ENCODE measurements around the gene KCNIP3.

The KCNIP3 gene

DNA sequence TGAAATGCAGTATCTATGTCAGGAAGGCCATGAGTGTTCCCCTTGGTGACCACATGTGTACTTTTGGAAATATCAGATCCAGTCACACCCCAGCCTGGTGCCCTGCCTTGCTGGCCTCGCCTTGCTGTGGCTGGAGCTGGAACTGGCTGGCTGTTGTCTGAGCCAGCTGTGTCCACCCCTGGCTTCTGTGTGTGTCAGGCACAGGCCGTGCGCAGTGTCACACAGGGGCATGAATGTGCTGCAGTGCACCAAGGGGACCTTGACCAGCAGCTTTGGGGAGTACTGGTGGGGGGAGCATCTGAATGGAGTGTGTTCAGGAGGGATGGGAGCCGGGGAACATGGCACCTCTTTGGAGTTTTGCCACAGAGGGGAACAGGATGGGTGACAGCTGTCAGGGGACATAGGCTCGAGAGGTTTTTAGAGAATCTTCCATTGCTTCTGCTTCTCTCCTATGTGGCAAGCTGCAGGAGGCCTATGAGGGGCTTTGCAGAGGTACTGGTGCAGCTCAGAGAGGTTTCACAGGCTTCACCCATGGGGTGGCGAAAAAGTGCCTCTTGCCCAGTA is 60.7 kb downstream of the KCNIP3 start:
- 78 to 87% methylated on average over 5 to 6 of the region's 6 CpGs for WGBS, 2 experiments (ENCODE audit: insufficient coverage in 2 of 2)
- Histone ChIP-seq H3K4me3 (ENCODE audit: extremely low read depth, insufficient read depth, low read length, poor library complexity, severe bottlenecking) (no peak overlapping the region), H3K4me1 (ENCODE audit: control insufficient read depth, insufficient read depth, low read length, poor library complexity, severe bottlenecking) (peaks cover 8% of the 10 kb centered on the region), H3K36me3 (ENCODE audit: control insufficient read depth, insufficient read depth, low read length) (no peaks in the 10 kb centered on the region), H3K27ac (ENCODE audit: low read depth, low read length, severe bottlenecking) (no peak overlapping the region), H3K9me3 (ENCODE audit: control insufficient read depth, low read length) (no peaks in the 10 kb centered on the region)

DNA sequence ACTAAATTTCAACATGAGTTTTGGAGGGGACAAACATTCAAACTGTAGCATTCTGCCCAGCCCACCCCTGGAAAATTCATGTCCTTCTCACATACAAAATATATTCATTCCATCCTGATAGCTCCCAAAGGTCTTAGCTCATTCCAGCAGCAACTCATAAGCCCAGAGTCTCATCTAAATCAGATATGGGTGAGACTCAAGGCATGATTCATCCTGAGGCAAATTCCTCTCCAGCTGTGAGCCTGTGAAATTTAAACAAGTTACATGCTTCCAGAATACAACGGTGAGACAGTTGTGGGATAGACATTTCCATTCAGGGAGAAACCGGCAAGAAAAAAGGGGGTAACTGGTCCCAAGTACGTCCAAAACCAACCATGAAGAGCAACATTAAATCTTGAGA is 61.9 kb downstream of the KCNIP3 start:
- peaks cover 8% of the 10 kb centered on the region for H3K4me1 ChIP-seq (ENCODE audit: control insufficient read depth, insufficient read depth, low read length, poor library complexity, severe bottlenecking)
- no peak overlapping the region for H3K27ac ChIP-seq (ENCODE audit: low read depth, low read length, severe bottlenecking)

DNA sequence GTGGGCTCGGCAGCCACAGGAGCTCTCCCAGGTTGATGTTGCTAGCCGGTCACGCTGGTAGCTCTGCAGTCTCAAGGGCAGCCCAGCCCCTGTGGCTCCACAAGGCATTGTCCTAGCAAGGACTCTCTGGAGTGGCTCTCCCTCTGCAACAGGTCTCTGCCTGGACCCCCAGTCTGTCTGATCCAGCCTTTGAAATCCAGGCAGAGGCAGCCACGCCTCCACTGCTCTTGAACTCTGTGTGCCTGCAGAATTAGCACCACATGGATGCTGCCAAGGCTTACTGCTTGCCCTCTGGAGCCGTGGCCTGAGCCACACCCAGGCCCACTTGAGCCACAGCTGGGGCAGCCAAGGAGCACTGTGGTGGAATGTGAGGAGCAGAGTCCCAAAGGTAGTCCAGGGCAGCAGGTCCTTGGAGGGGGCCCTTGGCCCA is 62.4 kb downstream of the KCNIP3 start:
- no peak overlapping the region for H3K4me3 ChIP-seq (ENCODE audit: extremely low read depth, insufficient read depth, low read length, poor library complexity, severe bottlenecking)
- 67 to 72% methylated on average over 4 to 5 of the region's 5 CpGs for WGBS, 2 experiments (ENCODE audit: insufficient coverage in 2 of 2)
- no peak overlapping the region for H3K27ac ChIP-seq (ENCODE audit: low read depth, low read length, severe bottlenecking)
- H3K9me3 ChIP-seq (ENCODE audit: control insufficient read depth, low read length), result no peaks in the 10 kb centered on the region
- peaks cover 8% of the 10 kb centered on the region for H3K4me1 ChIP-seq (ENCODE audit: control insufficient read depth, insufficient read depth, low read length, poor library complexity, severe bottlenecking)
- H3K36me3 ChIP-seq (ENCODE audit: control insufficient read depth, insufficient read depth, low read length), result no peaks in the 10 kb centered on the region

More for the DNA sequence above, 61.9 kb downstream of the KCNIP3 start:
- no peaks in the 10 kb centered on the region for H3K9me3 ChIP-seq (ENCODE audit: control insufficient read depth, low read length)
- no peaks in the 10 kb centered on the region for H3K36me3 ChIP-seq (ENCODE audit: control insufficient read depth, insufficient read depth, low read length)
- H3K4me3 ChIP-seq (ENCODE audit: extremely low read depth, insufficient read depth, low read length, poor library complexity, severe bottlenecking), result no peak overlapping the region
- WGBS, 2 experiments (ENCODE audit: insufficient coverage in 2 of 2), result 73 to 75% methylated on average over 3 of the region's 3 CpGs

DNA sequence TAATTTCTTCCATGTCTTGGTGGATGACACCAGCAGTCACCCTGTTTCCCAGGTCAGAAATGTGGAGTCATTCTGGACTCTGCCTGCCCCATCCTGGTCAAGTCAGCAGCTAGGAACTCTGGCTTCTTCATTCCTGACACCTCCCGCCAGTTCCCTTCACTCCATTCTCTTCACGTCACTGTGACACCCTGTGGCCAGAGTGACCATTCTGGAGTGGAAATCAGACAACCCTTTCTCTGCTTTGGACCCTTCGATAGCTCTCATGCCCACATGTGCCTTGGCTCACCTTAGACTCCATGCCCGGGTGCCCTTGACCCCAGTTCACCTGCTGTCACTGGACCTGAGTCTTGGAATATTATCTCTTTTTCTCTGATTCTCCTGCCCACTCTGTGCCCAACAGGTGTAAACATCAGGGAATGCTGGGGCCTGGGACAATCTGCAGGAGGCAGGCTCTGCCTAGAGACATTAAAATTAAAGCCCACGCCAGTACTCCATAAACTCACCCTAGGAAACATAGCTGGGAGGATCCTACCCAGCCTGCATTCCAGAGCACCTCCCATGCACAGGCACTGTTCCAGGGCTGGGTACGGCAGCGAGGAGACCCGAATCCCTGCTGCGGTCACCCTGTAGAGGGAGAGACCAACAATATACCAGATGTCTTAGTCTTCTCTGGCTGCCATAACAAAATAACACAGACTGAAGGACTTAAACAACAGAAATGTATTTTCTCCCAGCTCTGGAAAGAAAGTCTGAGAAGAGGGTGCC is 64.3 kb downstream of the KCNIP3 start:
- Histone ChIP-seq H3K4me3 (ENCODE audit: extremely low read depth, insufficient read depth, low read length, poor library complexity, severe bottlenecking) (no peak overlapping the region), H3K27ac (ENCODE audit: low read depth, low read length, severe bottlenecking) (no peak overlapping the region), H3K36me3 (ENCODE audit: control insufficient read depth, insufficient read depth, low read length) (no peaks in the 10 kb centered on the region), H3K4me1 (ENCODE audit: control insufficient read depth, insufficient read depth, low read length, poor library complexity, severe bottlenecking) (peaks cover 8% of the 10 kb centered on the region), H3K9me3 (ENCODE audit: control insufficient read depth, low read length) (no peaks in the 10 kb centered on the region)
- WGBS, 2 experiments (ENCODE audit: insufficient coverage in 2 of 2), result 87 to 100% methylated on average over 5 of the region's 9 CpGs

DNA sequence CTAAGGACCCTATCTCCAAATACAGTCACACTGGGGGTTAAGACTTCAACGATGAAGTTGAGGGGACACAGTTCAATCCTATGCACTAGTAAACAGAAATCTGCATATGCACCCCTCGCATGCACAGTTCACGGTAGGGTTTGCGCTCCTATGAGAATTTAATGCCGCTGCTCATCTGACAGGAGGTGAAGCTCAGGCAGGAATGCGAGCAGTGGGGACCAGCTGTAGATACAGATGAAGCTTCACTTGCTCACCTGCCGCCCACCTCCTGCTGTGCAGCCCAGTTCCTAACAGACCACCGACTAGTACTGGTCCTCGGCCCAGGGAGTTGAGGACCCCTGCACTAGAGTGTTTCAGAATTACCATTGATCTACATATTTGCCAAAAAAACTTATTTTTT is 65.3 kb downstream of the KCNIP3 start:
- Histone ChIP-seq H3K36me3 (ENCODE audit: control insufficient read depth, insufficient read depth, low read length) (no peaks in the 10 kb centered on the region), H3K4me3 (ENCODE audit: extremely low read depth, insufficient read depth, low read length, poor library complexity, severe bottlenecking) (no peak overlapping the region), H3K27ac (ENCODE audit: low read depth, low read length, severe bottlenecking) (no peak overlapping the region), H3K4me1 (ENCODE audit: control insufficient read depth, insufficient read depth, low read length, poor library complexity, severe bottlenecking) (peaks cover 8% of the 10 kb centered on the region), H3K9me3 (ENCODE audit: control insufficient read depth, low read length) (no peaks in the 10 kb centered on the region)
- WGBS, 2 experiments (ENCODE audit: insufficient coverage in 2 of 2), result 86 to 87% methylated on average over 9 of the region's 9 CpGs

DNA sequence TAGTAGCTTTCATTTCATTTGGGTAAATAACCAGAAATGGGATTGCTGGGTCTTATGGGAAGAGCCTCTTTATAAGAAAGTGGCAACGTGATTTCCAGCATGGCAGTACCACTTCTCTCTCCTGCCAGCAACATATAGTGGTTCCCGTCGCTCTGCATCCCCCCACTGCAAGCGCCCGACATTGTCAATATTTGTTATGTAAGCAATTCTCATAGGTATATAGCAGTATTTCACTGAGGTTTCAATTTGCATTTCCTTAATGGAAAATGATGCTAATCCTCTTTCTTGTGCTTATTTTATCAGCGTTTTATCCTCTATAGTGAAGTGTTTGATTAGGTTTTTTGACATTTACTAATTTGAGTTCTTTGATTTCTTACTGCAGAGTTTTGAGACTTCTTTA is 69.4 kb downstream of the KCNIP3 start:
- Histone ChIP-seq H3K9me3 (ENCODE audit: control insufficient read depth, low read length) (no peaks in the 10 kb centered on the region), H3K4me3 (ENCODE audit: extremely low read depth, insufficient read depth, low read length, poor library complexity, severe bottlenecking) (no peak overlapping the region), H3K36me3 (ENCODE audit: control insufficient read depth, insufficient read depth, low read length) (no peaks in the 10 kb centered on the region), H3K27ac (ENCODE audit: low read depth, low read length, severe bottlenecking) (no peak overlapping the region), H3K4me1 (ENCODE audit: control insufficient read depth, insufficient read depth, low read length, poor library complexity, severe bottlenecking) (no peaks in the 10 kb centered on the region)
- WGBS, 2 experiments (ENCODE audit: insufficient coverage in 2 of 2), result no CpG with 5 or more reads among the region's 6 CpGs

DNA sequence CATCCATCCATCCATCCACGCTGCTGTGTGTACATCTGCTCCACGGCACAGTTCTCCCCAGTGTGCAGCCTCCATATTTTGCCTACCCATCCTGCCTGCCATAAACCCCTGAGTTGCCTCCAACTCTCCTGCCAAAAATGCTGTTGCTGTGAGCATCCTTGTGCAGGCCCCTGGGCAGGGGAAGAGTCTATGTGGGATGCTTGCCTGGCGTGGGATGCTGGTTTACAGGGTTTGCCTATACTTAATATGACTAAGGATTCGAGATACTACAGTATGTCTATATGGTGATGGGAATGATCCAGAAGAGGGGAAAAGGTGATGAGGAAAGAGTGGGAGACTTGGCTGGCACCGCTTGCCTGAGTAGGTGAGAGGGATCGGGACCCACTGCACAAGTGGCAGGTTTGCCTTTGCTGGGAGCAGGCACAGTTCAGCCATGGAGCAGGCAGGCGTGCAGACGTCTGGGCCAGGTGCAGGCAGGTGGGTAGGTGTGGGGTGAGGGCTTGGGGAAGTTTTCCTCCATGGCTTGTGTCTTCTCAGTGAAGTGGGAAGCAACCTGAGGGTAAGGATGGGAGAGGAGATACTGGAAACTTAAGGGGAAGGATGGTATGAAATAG is 75.2 kb downstream of the KCNIP3 start:
- WGBS, 2 experiments (ENCODE audit: insufficient coverage in 2 of 2), result 89 to 93% methylated on average over 7 to 8 of the region's 8 CpGs
- Histone ChIP-seq H3K4me1 (ENCODE audit: control insufficient read depth, insufficient read depth, low read length, poor library complexity, severe bottlenecking) (no peaks in the 10 kb centered on the region), H3K27ac (ENCODE audit: low read depth, low read length, severe bottlenecking) (no peak overlapping the region), H3K9me3 (ENCODE audit: control insufficient read depth, low read length) (no peaks in the 10 kb centered on the region), H3K36me3 (ENCODE audit: control insufficient read depth, insufficient read depth, low read length) (no peaks in the 10 kb centered on the region), H3K4me3 (ENCODE audit: extremely low read depth, insufficient read depth, low read length, poor library complexity, severe bottlenecking) (no peak overlapping the region)

DNA sequence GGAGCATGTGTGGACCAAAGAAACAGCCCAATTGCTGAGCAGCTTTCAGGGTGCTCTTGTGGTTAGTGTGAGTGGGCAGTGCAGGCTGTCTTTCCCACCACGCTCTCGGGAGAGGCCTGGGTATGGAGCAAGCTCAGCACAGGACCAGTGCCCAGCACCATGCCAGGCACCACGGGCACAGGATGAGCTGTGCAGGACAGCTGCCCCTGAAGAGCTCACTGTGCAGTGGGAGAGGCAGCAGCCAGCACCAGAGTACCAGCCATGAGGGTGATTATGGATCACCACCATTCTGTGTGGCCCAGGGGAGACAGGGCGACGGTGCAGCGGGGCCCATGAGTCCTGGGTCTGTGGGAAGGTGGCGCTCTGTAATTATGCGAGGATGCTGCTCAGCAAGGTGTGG is 75.7 kb downstream of the KCNIP3 start:
- 91 to 92% methylated on average over 7 to 8 of the region's 8 CpGs for WGBS, 2 experiments (ENCODE audit: insufficient coverage in 2 of 2)
- no peak overlapping the region for H3K27ac ChIP-seq (ENCODE audit: low read depth, low read length, severe bottlenecking)

DNA sequence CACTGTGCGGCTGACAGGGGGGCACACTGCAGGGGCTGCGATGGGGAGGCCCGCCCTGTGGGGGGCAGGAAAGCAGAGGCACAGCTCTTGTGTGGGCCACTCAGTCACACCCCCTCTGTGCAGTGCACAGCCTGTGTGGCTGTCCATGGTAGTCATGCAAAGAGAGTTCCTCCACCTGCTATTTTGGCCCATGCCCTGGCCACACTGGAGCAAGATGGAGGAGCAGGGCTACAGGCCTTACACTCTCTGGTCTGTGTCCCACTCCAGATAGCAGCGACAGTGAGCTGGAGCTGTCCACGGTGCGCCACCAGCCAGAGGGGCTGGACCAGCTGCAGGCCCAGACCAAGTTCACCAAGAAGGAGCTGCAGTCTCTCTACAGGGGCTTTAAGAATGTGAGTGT is 76.9 kb downstream of the KCNIP3 start:
- Histone ChIP-seq H3K4me3 (ENCODE audit: extremely low read depth, insufficient read depth, low read length, poor library complexity, severe bottlenecking) (no peak overlapping the region), H3K4me1 (ENCODE audit: control insufficient read depth, insufficient read depth, low read length, poor library complexity, severe bottlenecking) (no peaks in the 10 kb centered on the region), H3K9me3 (ENCODE audit: control insufficient read depth, low read length) (no peaks in the 10 kb centered on the region), H3K36me3 (ENCODE audit: control insufficient read depth, insufficient read depth, low read length) (no peaks in the 10 kb centered on the region), H3K27ac (ENCODE audit: low read depth, low read length, severe bottlenecking) (no peak overlapping the region)
- 83 to 96% methylated on average over 4 to 6 of the region's 6 CpGs for WGBS, 2 experiments (ENCODE audit: insufficient coverage in 2 of 2)

More for the DNA sequence above, 75.7 kb downstream of the KCNIP3 start:
- H3K36me3 ChIP-seq (ENCODE audit: control insufficient read depth, insufficient read depth, low read length), result no peaks in the 10 kb centered on the region
- no peaks in the 10 kb centered on the region for H3K4me1 ChIP-seq (ENCODE audit: control insufficient read depth, insufficient read depth, low read length, poor library complexity, severe bottlenecking)
- H3K9me3 ChIP-seq (ENCODE audit: control insufficient read depth, low read length), result no peaks in the 10 kb centered on the region
- no peak overlapping the region for H3K4me3 ChIP-seq (ENCODE audit: extremely low read depth, insufficient read depth, low read length, poor library complexity, severe bottlenecking)

DNA sequence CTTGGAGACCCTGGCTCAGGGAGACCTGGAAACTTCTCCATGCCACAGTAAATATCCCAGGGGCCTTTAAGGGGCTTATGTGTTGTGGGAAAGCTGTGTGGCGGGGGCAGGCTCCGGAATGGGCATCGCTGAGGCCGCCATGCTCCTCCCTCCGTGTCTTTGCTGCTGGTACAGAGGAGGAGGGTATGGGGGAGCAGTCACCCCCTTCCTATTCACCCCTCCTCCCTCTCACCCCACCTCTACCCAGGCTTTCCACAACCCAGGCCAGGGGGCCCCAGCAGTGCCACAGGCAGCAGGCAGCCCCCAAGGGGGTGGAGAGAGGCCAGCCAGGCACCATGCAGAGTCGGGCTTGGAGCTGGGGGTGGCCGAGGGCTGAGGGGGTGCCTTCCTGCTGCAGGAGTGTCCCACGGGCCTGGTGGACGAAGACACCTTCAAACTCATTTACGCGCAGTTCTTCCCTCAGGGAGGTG is 77.3 kb downstream of the KCNIP3 start:
- Histone ChIP-seq H3K9me3 (ENCODE audit: control insufficient read depth, low read length) (no peaks in the 10 kb centered on the region), H3K4me1 (ENCODE audit: control insufficient read depth, insufficient read depth, low read length, poor library complexity, severe bottlenecking) (no peaks in the 10 kb centered on the region), H3K4me3 (ENCODE audit: extremely low read depth, insufficient read depth, low read length, poor library complexity, severe bottlenecking) (no peak overlapping the region), H3K27ac (ENCODE audit: low read depth, low read length, severe bottlenecking) (no peak overlapping the region), H3K36me3 (ENCODE audit: control insufficient read depth, insufficient read depth, low read length) (no peaks in the 10 kb centered on the region)
- 93 to 100% methylated on average over 2 to 3 of the region's 11 CpGs for WGBS, 2 experiments (ENCODE audit: insufficient coverage in 2 of 2)

All from mesodermal cell (in vitro differentiated cells).